CD14-positive monocyte (primary cell): Measurements from ENCODE around the gene HTRA3. TPM values are rescaled to one million over a fixed set of nuclear protein-coding genes. Genes with fewer than 3 reads are reported as not detected.

Source experiments
- DNase-seq, 3 donors: peaks; one replicate each; pipeline ENCODE4 v3.0.0-alpha.2; 2011 to 2022
- H2AFZ ChIP-seq: 2 replicates; pipeline ENCODE4 v1.6.0; 2012; ENCODE audit warnings: mild to moderate bottlenecking, low read depth, low read length, inconsistent platforms; ENCODE audit not compliant: insufficient read depth, poor library complexity, severe bottlenecking
- H3K27ac ChIP-seq, 2 donors: 1 replicate in 1 of 2; 2 replicates in 1 of 2; pipeline ENCODE4 v1.5.1; 2012 to 2013; ENCODE audit warnings: low read length in 2 of 2, control low read depth in 1 of 2, inconsistent platforms in 1 of 2, low read depth in 1 of 2, mild to moderate bottlenecking in 1 of 2
- H3K27me3 ChIP-seq, 2 donors: one replicate each; pipeline versions ENCODE4 v1.6.0 to v1.6.1; 2011 to 2013; ENCODE audit warnings: low read length in 2 of 2; ENCODE audit not compliant: control insufficient read depth in 2 of 2, insufficient read depth in 2 of 2
- H3K36me3 ChIP-seq, 2 donors: replicated peaks in 1 of 2; 1 replicate in 1 of 2; 2 replicates in 1 of 2; pipeline versions ENCODE4 v1.5.1 to v1.6.1; 2012 to 2013; ENCODE audit warnings: low read length in 2 of 2, control low read depth in 1 of 2, inconsistent platforms in 1 of 2, mild to moderate bottlenecking in 1 of 2; ENCODE audit not compliant: insufficient read depth in 2 of 2, control insufficient read depth in 1 of 2
- H3K4me1 ChIP-seq, 2 donors: 1 replicate in 1 of 2; 2 replicates in 1 of 2; pipeline versions ENCODE4 v1.5.1 to v1.6.1; 2012 to 2013; ENCODE audit warnings: low read length in 2 of 2, control low read depth in 1 of 2, inconsistent platforms in 1 of 2, mild to moderate bottlenecking in 1 of 2, moderate library complexity in 1 of 2; ENCODE audit not compliant: insufficient read depth in 2 of 2, control insufficient read depth in 1 of 2
- H3K4me2 ChIP-seq: replicated peaks from 2 replicates; pipeline ENCODE3; 2012; ENCODE audit warnings: low read length, moderate library complexity, mild to moderate bottlenecking; ENCODE audit not compliant: poor library complexity, severe bottlenecking; ENCODE audit errors: extremely low read depth
- H3K4me3 ChIP-seq, 3 experiments: fragments of 200-600 bp in 1 of 3; sonication (generic) in 1 of 3; replicated peaks in 1 of 3; 1 replicate in 2 of 3; 2 replicates in 1 of 3; pipeline ENCODE4 v1.5.1; 2011 to 2013; ENCODE audit warnings: low read length in 3 of 3, mild to moderate bottlenecking in 3 of 3, control low read depth in 2 of 3, low read depth in 2 of 3, inconsistent platforms in 1 of 3, moderate library complexity in 1 of 3
- H3K79me2 ChIP-seq: 2 replicates; pipeline ENCODE4 v1.6.0; 2012; ENCODE audit warnings: mild to moderate bottlenecking, control low read depth, inconsistent platforms, low read length, moderate library complexity; ENCODE audit not compliant: insufficient read depth
- H3K9ac ChIP-seq: 2 replicates; pipeline ENCODE4 v1.6.0; 2017; ENCODE audit warnings: low read length, mild to moderate bottlenecking; ENCODE audit not compliant: insufficient read depth, poor library complexity, severe bottlenecking
- H3K9me3 ChIP-seq, 2 donors: replicated peaks in 1 of 2; 1 replicate in 1 of 2; 2 replicates in 1 of 2; pipeline versions ENCODE4 v1.5.1 to v1.6.1; 2012 to 2013; ENCODE audit warnings: low read length in 2 of 2, control low read depth in 1 of 2; ENCODE audit not compliant: control insufficient read depth in 1 of 2, insufficient read depth in 1 of 2
- H4K20me1 ChIP-seq: 2 replicates; pipeline ENCODE4 v1.6.0; 2012; ENCODE audit warnings: mild to moderate bottlenecking, low read length, control low read depth, moderate library complexity; ENCODE audit not compliant: insufficient read depth
- H3K27ac Mint-ChIP-seq, 7 donors: one replicate each; pipeline ENCODE4 v1.8.0; 2020; ENCODE audit warnings: mild to moderate bottlenecking in 7 of 7, mixed read lengths in 7 of 7, moderate library complexity in 6 of 7, inconsistent platforms in 2 of 7
- H3K27me3 Mint-ChIP-seq, 3 donors: one replicate each; pipeline ENCODE4 v1.8.0; 2021 to 2022; ENCODE audit warnings: low read depth in 3 of 3, mild to moderate bottlenecking in 3 of 3, mixed read lengths in 3 of 3, moderate library complexity in 3 of 3, inconsistent platforms in 1 of 3
- H3K36me3 Mint-ChIP-seq, 2 donors: one replicate each; pipeline ENCODE4 v1.8.0; 2020; ENCODE audit warnings: mixed read lengths in 2 of 2, inconsistent platforms in 1 of 2, mild to moderate bottlenecking in 1 of 2
- H3K4me1 Mint-ChIP-seq: one replicate; pipeline ENCODE4 v1.8.0; 2020; ENCODE audit warnings: mild to moderate bottlenecking, mixed read lengths
- H3K4me3 Mint-ChIP-seq, 2 donors: one replicate each; pipeline ENCODE4 v1.8.0; 2020; ENCODE audit warnings: mild to moderate bottlenecking in 2 of 2, mixed read lengths in 2 of 2, moderate library complexity in 1 of 2
- H3K9me3 Mint-ChIP-seq, 7 donors: one replicate each; pipeline ENCODE4 v1.8.0; 2020 to 2022; ENCODE audit warnings: mixed read lengths in 7 of 7, mild to moderate bottlenecking in 6 of 7, moderate library complexity in 6 of 7, inconsistent platforms in 2 of 7
- CTCF ChIP-seq: fragments of 200-600 bp; IDR thresholded peaks from one replicate; pipeline ENCODE4 v1.8.0; 2022; ENCODE audit warnings: antibody characterized with exemption, mild to moderate bottlenecking
- WGBS: methylation state at CpG from one replicate; pipeline ENCODE4 v1.1.5; 2013; ENCODE audit warnings: missing lambda C conversion rate; ENCODE audit not compliant: insufficient coverage; 5-methylcytosine and 5-hydroxymethylcytosine counted together
- intact Hi-C, 2 donors: fragments of 100-400 bp; cut with micrococcal nuclease; formaldehyde crosslinking; loops; one replicate each; pipeline versions ENCODE4 v1.15.0 to v1.15.1; 2023
- polyA plus RNA-seq, 3 donors: library from polyadenylated mRNA; depleted of rRNA in 1 of 3; unstranded in 2 of 3; stranded (reverse) in 1 of 3; fragments of 300-500 nt in 2 of 3; fragments of >200 nt in 1 of 3; fragmentation: Illumina TruSeq in 2 of 3; gene quantifications; 1 replicate in 2 of 3; 2 replicates in 1 of 3; pipeline ENCODE4 v1.2.3, GENCODE V29; 2012 to 2021

Gene HTRA3
- polyA plus RNA-seq, 3 donors: not detected

- no peaks in the 10 kb centered on the region for H3K36me3 ChIP-seq
- H2AFZ ChIP-seq: no peak overlapping the region
- peaks cover 1 to 2% of the 10 kb centered on the region in 2 donors for H3K4me1 ChIP-seq
- H3K4me3 Mint-ChIP-seq: no peak overlapping the region
- peaks cover 0 to 4% (median 0%) of the 10 kb centered on the region in 3 donors for H3K27me3 Mint-ChIP-seq
- no peak for DNase-seq
- no peak overlapping the region for H3K27ac ChIP-seq
- no peak overlapping the region for H3K4me2 ChIP-seq
- no peaks in the 10 kb centered on the region for H3K36me3 Mint-ChIP-seq
- H3K9me3 ChIP-seq: no peaks in the 10 kb centered on the region
- H3K27ac Mint-ChIP-seq: no peak overlapping the region
- H3K9ac ChIP-seq: no peak overlapping the region
- H3K4me3 ChIP-seq: no peak overlapping the region
- no peak for TF ChIP-seq CTCF
- no peaks in the 10 kb centered on the region for H3K27me3 ChIP-seq
- intact Hi-C loops: no loop called here
- no peaks in the 10 kb centered on the region for H3K79me2 ChIP-seq
- H3K9me3 Mint-ChIP-seq: peaks cover 0 to 13% (median 4%) of the 10 kb centered on the region in 7 donors
- no peaks in the 10 kb centered on the region for H4K20me1 ChIP-seq
- 87% methylated on average over 27 of the region's 29 CpGs for WGBS
- H3K4me1 Mint-ChIP-seq: peaks cover 6% of the 10 kb centered on the region
These were observed 20.6 kb downstream of the HTRA3 start for GRCh38 chr4:8289956-8290700.

GRCh38 chr4:8290701-8290970 is 21.1 kb downstream of the HTRA3 start:
- Histone ChIP-seq H3K4me2 (no peak overlapping the region), H3K4me1 (peaks cover 6 to 7% of the 10 kb centered on the region in 2 donors), H2AFZ (no peak overlapping the region), H3K9me3 (no peaks in the 10 kb centered on the region), H4K20me1 (no peaks in the 10 kb centered on the region), H3K27me3 (no peaks in the 10 kb centered on the region), H3K36me3 (no peaks in the 10 kb centered on the region), H3K27ac (no peak overlapping the region), H3K9ac (no peak overlapping the region), H3K79me2 (no peaks in the 10 kb centered on the region), H3K4me3 (no peak overlapping the region)
- Mint-ChIP-seq H3K4me1 (peaks cover 11% of the 10 kb centered on the region), H3K27me3 (peaks cover 0 to 4% (median 0%) of the 10 kb centered on the region in 3 donors), H3K9me3 (peaks cover 0 to 15% (median 4%) of the 10 kb centered on the region in 7 donors), H3K27ac (no peak overlapping the region), H3K36me3 (no peaks in the 10 kb centered on the region), H3K4me3 (no peak overlapping the region)
- 91% methylated on average over 7 of the region's 8 CpGs for WGBS
- intact Hi-C loops: no loop called here
- no peak for TF ChIP-seq CTCF
- no peak for DNase-seq
